HepG2 (cell line): ENCODE results near the gene SAPCD1. TPM values are rescaled to one million over a fixed set of nuclear protein-coding genes. Genes with fewer than 3 reads are reported as not detected.

Experiments used
- ATAC-seq: fragments of 200-7000 bp; cut with Tn5 transposase; 3 replicates; pipeline ENCODE4 v1.9.1; 2020; ENCODE audit warnings: mild to moderate bottlenecking, moderate library complexity
- BruUV-seq: library from RNA; stranded (reverse); fragments of 400-500 nt; replicated peaks from 2 replicates; lab custom pipeline; 2021; lab: Mats Ljungman, UMichigan
- CTCF ChIA-PET: fragments of 300-600 bp; formaldehyde crosslinking; extraction: SDS; loops from one replicate; lab custom pipeline; 2021; ENCODE audit warnings: low total read pairs, inconsistent platforms, low intra/inter-chr PET ratio; lab: Yijun Ruan, JAX
- POLR2A ChIA-PET: fragments of 350-600 bp; sonication (Branson Sonifier 250); formaldehyde crosslinking; loops from one replicate; lab custom pipeline; 2020; ENCODE audit warnings: antibody characterized with exemption, inconsistent platforms; lab: Yijun Ruan, JAX
- DNase-seq: peaks from one replicate; pipeline ENCODE4 v3.0.0-alpha.2; 2015; ENCODE audit warnings: low spot score
- FAIRE-seq: peaks from 3 replicates; lab custom pipeline; 2011; peaks lifted over from hg19 to GRCh38; lab: Jason Lieb, UNC
- H2AFZ ChIP-seq: one replicate; pipeline ENCODE4 v1.6.1; 2011; ENCODE audit warnings: low read length, inconsistent platforms
- H3K27ac ChIP-seq: fragments of 300-600 bp; 3 replicates; pipeline ENCODE4 v1.8.0; 2011; ENCODE audit warnings: mixed run types, mild to moderate bottlenecking, mixed read lengths, low read length, inconsistent platforms; ENCODE audit not compliant: insufficient read depth; ENCODE audit errors: extremely low read length
- H3K27me3 ChIP-seq, 2 experiments: fragments of 200-600 bp in 1 of 2; 2 replicates in 1 of 2; 3 replicates in 1 of 2; pipeline versions ENCODE4 v1.6.0 to v1.8.0; 2011; ENCODE audit warnings: low read length in 2 of 2, mild to moderate bottlenecking in 2 of 2, moderate library complexity in 2 of 2, inconsistent platforms in 1 of 2; ENCODE audit not compliant: insufficient read depth in 2 of 2, control insufficient read depth in 1 of 2
- H3K36me3 ChIP-seq, 2 experiments: fragments of 200-600 bp in 1 of 2; replicated peaks in 1 of 2; 2 replicates in 1 of 2; 3 replicates in 1 of 2; pipeline versions ENCODE4 v1.5.1 to v1.8.0; 2011; ENCODE audit warnings: low read length in 2 of 2, inconsistent platforms in 1 of 2; ENCODE audit not compliant: insufficient read depth in 2 of 2, control insufficient read depth in 1 of 2
- H3K4me1 ChIP-seq: 2 replicates; pipeline ENCODE4 v1.5.1; 2012; ENCODE audit warnings: low read length, inconsistent platforms; ENCODE audit not compliant: insufficient read depth
- H3K4me2 ChIP-seq: 2 replicates; pipeline ENCODE4 v1.6.0; 2011; ENCODE audit warnings: low read depth, low read length, inconsistent platforms
- H3K4me3 ChIP-seq, 3 experiments: fragments of 200-600 bp in 1 of 3; sonication (generic), shearing (Covaris generic) in 1 of 3; replicated peaks in 1 of 3; 2 replicates each; pipeline ENCODE4 v1.5.1; 2011 to 2016; ENCODE audit warnings: low read length in 3 of 3, inconsistent platforms in 2 of 3, low read depth in 2 of 3, mild to moderate bottlenecking in 2 of 3, control low read depth in 1 of 3, mixed read lengths in 1 of 3; ENCODE audit not compliant: insufficient read depth in 1 of 3
- H3K79me2 ChIP-seq: one replicate; pipeline ENCODE4 v1.6.1; 2011; ENCODE audit warnings: low read length, inconsistent platforms; ENCODE audit not compliant: insufficient read depth
- H3K9ac ChIP-seq: 2 replicates; pipeline ENCODE4 v1.6.0; 2011; ENCODE audit warnings: mild to moderate bottlenecking, low read depth, low read length, inconsistent platforms; ENCODE audit not compliant: insufficient read depth
- H3K9me3 ChIP-seq: 2 replicates; pipeline ENCODE4 v1.5.1; 2012; ENCODE audit warnings: mild to moderate bottlenecking, low read length
- H4K20me1 ChIP-seq: 2 replicates; pipeline ENCODE4 v1.6.0; 2011; ENCODE audit warnings: inconsistent platforms, mild to moderate bottlenecking, low read length, moderate library complexity; ENCODE audit not compliant: insufficient read depth
- CCAR2 ChIP-seq: fragments of 200-400 bp; formaldehyde crosslinking; optimal IDR thresholded peaks from 2 replicates; pipeline ENCODE3; 2018; ENCODE audit warnings: low read depth, mild to moderate bottlenecking, low read length, moderate library complexity
- DNMT3B ChIP-seq: conservative IDR thresholded peaks from 2 replicates; pipeline ENCODE4 v1.6.1; 2016; ENCODE audit warnings: missing biosample characterization, control low read depth
- HMG20A ChIP-seq: IDR thresholded peaks from 2 replicates; pipeline ENCODE4 v1.6.1; 2016; ENCODE audit warnings: borderline replicate concordance
- RARA ChIP-seq: IDR thresholded peaks from 2 replicates; pipeline ENCODE4 v1.6.1; 2016; ENCODE audit warnings: missing genetic modification reagents, missing compliant biosample characterization
- YEATS4 ChIP-seq: sonication (generic); formaldehyde crosslinking; IDR thresholded peaks from 2 replicates; pipeline ENCODE4 v1.4.0; 2020; ENCODE audit warnings: missing genetic modification reagents, borderline replicate concordance
- ZNF367 ChIP-seq: sonication (generic); formaldehyde crosslinking; IDR thresholded peaks from 2 replicates; pipeline ENCODE4 v1.4.0; 2020; ENCODE audit warnings: missing genetic modification reagents, borderline replicate concordance
- ZNF549 ChIP-seq: sonication (generic); formaldehyde crosslinking; IDR thresholded peaks from 2 replicates; pipeline ENCODE4 v1.5.0; 2020; ENCODE audit warnings: missing genetic modification reagents
- ZNF607 ChIP-seq: sonication (generic); formaldehyde crosslinking; IDR thresholded peaks from 2 replicates; pipeline ENCODE4 v1.5.1; 2020; ENCODE audit warnings: missing genetic modification reagents, mild to moderate bottlenecking, borderline replicate concordance
- WGBS: methylation state at CpG from one replicate; pipeline ENCODE4 v1.1.6; 2017; ENCODE audit warnings: low lambda C conversion rate; 5-methylcytosine and 5-hydroxymethylcytosine counted together
- in situ Hi-C: cut with HindIII; loops from 2 replicates; pipeline ENCODE4 v1.10.0; 2017; ENCODE audit warnings: low pct_unique_long_range_greater_than_20kb; ENCODE audit not compliant: extremely low pct_ligation_motif_present
- intact Hi-C: fragments of 100-400 bp; cut with micrococcal nuclease; formaldehyde crosslinking; loops from one replicate; pipeline ENCODE4 v1.10.0; 2022; ENCODE audit not compliant: unreplicated experiment
- polyA plus RNA-seq, 8 experiments: library from polyadenylated mRNA; depleted of rRNA in 3 of 8; stranded (reverse) in 7 of 8; unstranded in 1 of 8; fragments of >200 nt; fragmentation: Illumina TruSeq in 4 of 8; extraction: Trizol in 4 of 8; gene quantifications; 2 replicates each; pipeline versions ENCODE4 v1.2.1 to v1.2.3, GENCODE V29; 2011 to 2016; ENCODE audit warnings: low read depth in 4 of 8, missing spikeins in 1 of 8, mixed read lengths in 1 of 8; ENCODE audit not compliant: insufficient read depth in 1 of 8
- total RNA-seq, 5 experiments: library from RNA; depleted of rRNA; stranded (reverse); fragments of >200 nt; fragmentation: Illumina TruSeq; extraction: Trizol; gene quantifications; 2 replicates each; pipeline ENCODE4 v1.2.3, GENCODE V29; 2016; ENCODE audit warnings: low read depth in 1 of 5
- TF ChIP-seq, protein P1 (sequence below): sonication (generic); formaldehyde crosslinking; IDR thresholded peaks from 2 replicates; pipeline ENCODE4 v1.8.0; 2022; ENCODE audit warnings: low read depth, missing genetic modification reagents
- TF ChIP-seq, protein P2 (sequence below): sonication (generic); formaldehyde crosslinking; IDR thresholded peaks from 2 replicates; pipeline ENCODE4 v1.4.0; 2020; ENCODE audit warnings: missing genetic modification reagents
- TF ChIP-seq, protein P3 (sequence below): sonication (generic); formaldehyde crosslinking; IDR thresholded peaks from 2 replicates; pipeline ENCODE4 v1.8.0; 2022; ENCODE audit warnings: mild to moderate bottlenecking, missing genetic modification reagents
- TF ChIP-seq, protein P4 (sequence below): IDR thresholded peaks from 2 replicates; pipeline ENCODE4 v1.6.1; 2016; ENCODE audit warnings: mild to moderate bottlenecking, missing biosample characterization, missing genetic modification reagents
- TF ChIP-seq, protein P5 (sequence below): sonication (generic); IDR thresholded peaks from 2 replicates; pipeline ENCODE4 v1.6.1; 2016; ENCODE audit warnings: low read depth, borderline replicate concordance
- TF ChIP-seq, protein P6 (sequence below): sonication (generic); formaldehyde crosslinking; IDR thresholded peaks from 2 replicates; pipeline ENCODE4 v1.4.0; 2020; ENCODE audit warnings: low read depth, mild to moderate bottlenecking, missing genetic modification reagents

The SAPCD1 gene
- total and polyA plus RNA-seq, 2 of the 13 experiments (the other 11 are each of a cell fraction or from before 2014, with no cell fraction given), result 2.5 to 3.9 TPM

DNA sequence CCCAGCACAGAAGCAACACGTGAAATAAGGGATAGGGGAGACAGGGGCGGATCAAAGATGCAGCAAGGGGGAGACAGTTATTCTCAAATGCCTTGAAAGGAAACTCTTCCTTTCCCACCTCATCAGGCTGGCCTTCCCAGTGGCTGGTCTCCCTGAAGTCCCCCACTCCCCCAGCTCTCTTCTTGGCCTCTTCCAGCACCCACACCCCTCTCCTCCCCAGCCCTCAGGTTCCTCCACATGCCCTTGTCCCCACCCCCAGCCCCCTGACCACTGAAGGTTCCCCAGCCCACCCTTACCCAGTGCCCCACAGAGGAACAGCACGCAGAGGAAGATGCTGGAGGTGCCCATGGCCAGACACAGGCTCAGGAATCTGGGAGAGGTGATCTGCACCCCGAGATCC lies 49.0 kb upstream of the SAPCD1 start (continued):
- TF ChIP-seq, protein P1, sequence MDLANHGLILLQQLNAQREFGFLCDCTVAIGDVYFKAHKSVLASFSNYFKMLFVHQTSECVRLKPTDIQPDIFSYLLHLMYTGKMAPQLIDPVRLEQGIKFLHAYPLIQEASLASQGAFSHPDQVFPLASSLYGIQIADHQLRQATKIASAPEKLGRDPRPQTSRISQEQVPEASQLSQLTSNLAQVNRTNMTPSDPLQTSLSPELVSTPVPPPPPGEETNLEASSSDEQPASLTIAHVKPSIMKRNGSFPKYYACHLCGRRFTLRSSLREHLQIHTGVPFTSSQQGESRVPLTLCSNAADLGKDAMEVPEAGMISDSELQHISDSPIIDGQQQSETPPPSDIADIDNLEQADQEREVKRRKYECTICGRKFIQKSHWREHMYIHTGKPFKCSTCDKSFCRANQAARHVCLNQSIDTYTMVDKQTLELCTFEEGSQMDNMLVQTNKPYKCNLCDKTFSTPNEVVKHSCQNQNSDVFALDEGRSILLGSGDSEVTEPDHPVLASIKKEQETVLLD (CRISPR knock-in tag), result no peak
- TF ChIP-seq ZNF367 (CRISPR knock-in tag), result no peak

DNA sequence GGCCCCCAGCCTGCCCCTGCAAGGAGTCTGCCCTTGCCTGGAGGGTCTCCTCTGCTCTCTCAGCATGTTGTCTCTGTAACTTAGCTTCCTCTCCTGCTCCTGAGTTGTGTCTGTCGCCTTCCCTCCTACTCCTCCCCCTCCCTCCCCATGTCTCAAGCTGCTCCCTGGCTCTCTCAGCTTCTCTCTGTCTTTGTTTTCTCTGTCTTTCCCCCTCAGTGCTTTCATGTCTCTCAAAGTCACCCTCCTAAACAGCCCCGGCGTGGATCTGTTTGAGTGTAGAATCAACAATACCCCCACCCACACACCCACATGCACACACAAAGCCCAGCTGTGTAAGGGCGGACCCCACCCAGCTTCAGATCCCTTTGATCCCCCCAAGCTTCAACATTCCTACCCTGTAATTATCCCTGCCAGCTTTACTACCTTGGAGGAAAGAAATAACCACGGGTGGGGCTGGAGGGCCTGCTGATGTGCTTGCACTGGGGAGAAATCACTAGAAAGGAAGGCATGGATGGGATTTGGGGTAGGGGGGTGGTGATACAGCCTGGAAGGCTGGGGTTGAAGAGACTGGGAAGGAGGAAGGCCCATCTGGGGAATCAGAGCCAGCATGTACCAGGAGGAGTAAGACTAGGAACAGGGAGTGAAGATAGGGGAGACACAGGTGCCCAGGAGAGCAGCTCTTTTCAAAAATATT lies 48.3 kb upstream of the SAPCD1 start:
- Histone ChIP-seq H3K9ac (no peak overlapping the region; the same call in 1 of the 2 replicates), H3K36me3 (no peaks in the 10 kb centered on the region), H4K20me1 (no peaks in the 10 kb centered on the region), H3K79me2 (no peaks in the 10 kb centered on the region), H2AFZ (peak overlapping the region; percentile 5), H3K4me3 (peak overlapping the region in 1 of 3 experiments; percentile 43; a peak in 2 of 6 replicates), H3K27ac (no peak overlapping the region), H3K4me1 (peaks cover 34% of the 10 kb centered on the region), H3K4me2 (peak overlapping the region; percentile 63), H3K9me3 (no peaks in the 10 kb centered on the region), H3K27me3 (peaks cover 14 to 51% of the 10 kb centered on the region in 2 experiments; a peak in 4 of 5 replicates)
- FAIRE-seq (peak; percentile 32), ATAC-seq (no peak; the same call in 2 of the 3 replicates), DNase-seq (peak; percentile 68)
- intact Hi-C loops (no loop called here), in situ Hi-C loops (no loop called here)
- ChIA-PET CTCF (no interaction called here), POLR2A (interaction anchor here (0.6 to 5.1 kb wide), 18 partner anchors 11 to 188 kb away, joined by 3 to 31 read pairs (median 4); partner anchors contain the start of genes ABHD16A, APOM, C6orf47 and CLIC1)
- WGBS, result 2% methylated on average over 5 of the region's 5 CpGs
- BruUV-seq, result no TSS peak
- TF ChIP-seq, protein P2, sequence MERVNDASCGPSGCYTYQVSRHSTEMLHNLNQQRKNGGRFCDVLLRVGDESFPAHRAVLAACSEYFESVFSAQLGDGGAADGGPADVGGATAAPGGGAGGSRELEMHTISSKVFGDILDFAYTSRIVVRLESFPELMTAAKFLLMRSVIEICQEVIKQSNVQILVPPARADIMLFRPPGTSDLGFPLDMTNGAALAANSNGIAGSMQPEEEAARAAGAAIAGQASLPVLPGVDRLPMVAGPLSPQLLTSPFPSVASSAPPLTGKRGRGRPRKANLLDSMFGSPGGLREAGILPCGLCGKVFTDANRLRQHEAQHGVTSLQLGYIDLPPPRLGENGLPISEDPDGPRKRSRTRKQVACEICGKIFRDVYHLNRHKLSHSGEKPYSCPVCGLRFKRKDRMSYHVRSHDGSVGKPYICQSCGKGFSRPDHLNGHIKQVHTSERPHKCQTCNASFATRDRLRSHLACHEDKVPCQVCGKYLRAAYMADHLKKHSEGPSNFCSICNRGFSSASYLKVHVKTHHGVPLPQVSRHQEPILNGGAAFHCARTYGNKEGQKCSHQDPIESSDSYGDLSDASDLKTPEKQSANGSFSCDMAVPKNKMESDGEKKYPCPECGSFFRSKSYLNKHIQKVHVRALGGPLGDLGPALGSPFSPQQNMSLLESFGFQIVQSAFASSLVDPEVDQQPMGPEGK (CRISPR knock-in tag), result peak; percentile 62
- TF ChIP-seq YEATS4 (CRISPR knock-in tag) (no peak), CCAR2 (peak; percentile 76), HMG20A (no peak), ZNF607 (CRISPR knock-in tag) (no peak), DNMT3B (CRISPR knock-in tag) (no peak), RARA (CRISPR knock-in tag) (no peak), ZNF549 (CRISPR knock-in tag) (no peak)
- TF ChIP-seq, protein P3, sequence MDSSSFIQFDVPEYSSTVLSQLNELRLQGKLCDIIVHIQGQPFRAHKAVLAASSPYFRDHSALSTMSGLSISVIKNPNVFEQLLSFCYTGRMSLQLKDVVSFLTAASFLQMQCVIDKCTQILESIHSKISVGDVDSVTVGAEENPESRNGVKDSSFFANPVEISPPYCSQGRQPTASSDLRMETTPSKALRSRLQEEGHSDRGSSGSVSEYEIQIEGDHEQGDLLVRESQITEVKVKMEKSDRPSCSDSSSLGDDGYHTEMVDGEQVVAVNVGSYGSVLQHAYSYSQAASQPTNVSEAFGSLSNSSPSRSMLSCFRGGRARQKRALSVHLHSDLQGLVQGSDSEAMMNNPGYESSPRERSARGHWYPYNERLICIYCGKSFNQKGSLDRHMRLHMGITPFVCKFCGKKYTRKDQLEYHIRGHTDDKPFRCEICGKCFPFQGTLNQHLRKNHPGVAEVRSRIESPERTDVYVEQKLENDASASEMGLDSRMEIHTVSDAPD (CRISPR knock-in tag), result no peak
- TF ChIP-seq, protein P4, sequence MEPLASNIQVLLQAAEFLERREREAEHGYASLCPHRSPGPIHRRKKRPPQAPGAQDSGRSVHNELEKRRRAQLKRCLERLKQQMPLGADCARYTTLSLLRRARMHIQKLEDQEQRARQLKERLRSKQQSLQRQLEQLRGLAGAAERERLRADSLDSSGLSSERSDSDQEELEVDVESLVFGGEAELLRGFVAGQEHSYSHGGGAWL (CRISPR knock-in tag), result no peak
- TF ChIP-seq, protein P5, sequence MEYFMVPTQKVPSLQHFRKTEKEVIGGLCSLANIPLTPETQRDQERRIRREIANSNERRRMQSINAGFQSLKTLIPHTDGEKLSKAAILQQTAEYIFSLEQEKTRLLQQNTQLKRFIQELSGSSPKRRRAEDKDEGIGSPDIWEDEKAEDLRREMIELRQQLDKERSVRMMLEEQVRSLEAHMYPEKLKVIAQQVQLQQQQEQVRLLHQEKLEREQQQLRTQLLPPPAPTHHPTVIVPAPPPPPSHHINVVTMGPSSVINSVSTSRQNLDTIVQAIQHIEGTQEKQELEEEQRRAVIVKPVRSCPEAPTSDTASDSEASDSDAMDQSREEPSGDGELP, result peak; percentile 45; the same call in 1 of the 2 replicates
- TF ChIP-seq, protein P6, sequence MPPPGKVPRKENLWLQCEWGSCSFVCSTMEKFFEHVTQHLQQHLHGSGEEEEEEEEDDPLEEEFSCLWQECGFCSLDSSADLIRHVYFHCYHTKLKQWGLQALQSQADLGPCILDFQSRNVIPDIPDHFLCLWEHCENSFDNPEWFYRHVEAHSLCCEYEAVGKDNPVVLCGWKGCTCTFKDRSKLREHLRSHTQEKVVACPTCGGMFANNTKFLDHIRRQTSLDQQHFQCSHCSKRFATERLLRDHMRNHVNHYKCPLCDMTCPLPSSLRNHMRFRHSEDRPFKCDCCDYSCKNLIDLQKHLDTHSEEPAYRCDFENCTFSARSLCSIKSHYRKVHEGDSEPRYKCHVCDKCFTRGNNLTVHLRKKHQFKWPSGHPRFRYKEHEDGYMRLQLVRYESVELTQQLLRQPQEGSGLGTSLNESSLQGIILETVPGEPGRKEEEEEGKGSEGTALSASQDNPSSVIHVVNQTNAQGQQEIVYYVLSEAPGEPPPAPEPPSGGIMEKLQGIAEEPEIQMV, result no peak
